Medulla oblongata (tissue), 1 donor: Measurements from ENCODE around the gene ATG4D.

Experiments
- DNase-seq: peaks from one replicate; pipeline ENCODE4 v3.0.0-alpha.2; 2015; ENCODE audit errors: extremely low spot score

The ATG4D gene

GRCh38 chr19:10543420-10544241 is at the start of gene ATG4D:
ATG4D (plus strand) TSS chr19:10543904; CDS start chr19:10544091, 187 bp downstream.
- peak; percentile 73 for DNase-seq

- no peak for DNase-seq
Measured at GRCh38 chr19:10497371-10497770, 46.3 kb upstream of the ATG4D start.

GRCh38 chr19:10499550-10500246 is 44.0 kb upstream of the ATG4D start:
- DNase-seq = no peak

GRCh38 chr19:10500247-10500592 is 43.5 kb upstream of the ATG4D start:
- no peak for DNase-seq

- DNase-seq = peak; percentile 79
Measured at GRCh38 chr19:10501971-10502523, 41.7 kb upstream of the ATG4D start.

GRCh38 chr19:10502524-10503001 is 41.1 kb upstream of the ATG4D start:
- peak; percentile 92 for DNase-seq

- no peak for DNase-seq
Measured at GRCh38 chr19:10503002-10503789, 40.5 kb upstream of the ATG4D start, which contains the start of gene KEAP1. KEAP1 (minus strand) TSS chr19:10503356; CDS start chr19:10500033, 3,323 bp downstream.

- DNase-seq = peak; percentile 77
Measured at GRCh38 chr19:10505583-10506229, 38.0 kb upstream of the ATG4D start.

- DNase-seq = no peak
Measured at GRCh38 chr19:10508036-10508435, 35.7 kb upstream of the ATG4D start.

- no peak for DNase-seq
Measured at GRCh38 chr19:10508707-10509106, 35.0 kb upstream of the ATG4D start.

- no peak for DNase-seq
Measured at GRCh38 chr19:10510301-10510802, 33.4 kb upstream of the ATG4D start.

- no peak for DNase-seq
Measured at GRCh38 chr19:10513223-10513622, 30.5 kb upstream of the ATG4D start.

- no peak for DNase-seq
Measured at GRCh38 chr19:10514211-10515145, 29.2 kb upstream of the ATG4D start.

GRCh38 chr19:10516064-10516385 is 27.7 kb upstream of the ATG4D start:
- DNase-seq = no peak

GRCh38 chr19:10516671-10517286 is 26.9 kb upstream of the ATG4D start:
- peak; percentile 37 for DNase-seq

- DNase-seq = peak; percentile 91
Measured at GRCh38 chr19:10517361-10517759, 26.3 kb upstream of the ATG4D start, which contains the start of gene S1PR5. S1PR5 (minus strand) TSS chr19:10517447; CDS start chr19:10515011, 2,436 bp downstream.

GRCh38 chr19:10517760-10518443 is 25.8 kb upstream of the ATG4D start:
- DNase-seq = peak; percentile 53

- peak; percentile 55 for DNase-seq
Measured at GRCh38 chr19:10518444-10519361, 25.0 kb upstream of the ATG4D start.
